ENCODE data around the gene DPPA4. TPM values are rescaled to one million over a fixed set of nuclear protein-coding genes. Genes with fewer than 3 reads are reported as not detected.
"Not testable (repeated sequence)": the region's sequence is repeated elsewhere in the genome, so short reads cannot be mapped to it uniquely, and the experiment has no call there.

Gene DPPA4
- total RNA-seq, 6 experiments from 2014 or later = 0.39 to 1.3 (median 0.65) TPM; not detected in 2

DNA sequence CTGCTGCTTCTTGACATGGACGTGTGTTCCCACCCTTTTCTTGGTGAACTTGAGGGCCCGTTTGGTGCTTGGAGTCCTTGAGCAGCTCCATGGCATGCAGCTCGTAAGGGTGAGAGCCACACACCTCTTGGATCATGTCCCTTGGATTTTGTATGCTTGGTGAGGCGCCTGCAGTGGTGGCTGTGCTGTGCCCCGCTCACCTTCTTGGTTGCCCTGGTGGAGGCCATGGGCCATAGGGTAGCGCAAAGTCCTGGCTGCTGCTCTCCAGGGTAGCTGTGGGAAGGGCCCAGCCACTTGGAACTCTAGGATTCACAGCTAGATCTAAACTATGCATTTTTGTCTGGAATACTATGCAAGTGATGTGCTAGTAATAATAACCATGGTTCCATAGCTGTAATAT lies 26.7 kb upstream of the DPPA4 start:
- H3K27me3 ChIP-seq = no peaks in the 10 kb centered on the region
- H3K4me3 ChIP-seq = no peak overlapping the region
- TF ChIP-seq POLR2A (IDR thresholded peaks at IDR 0.05) = no peak
- TF ChIP-seq, protein P1, sequence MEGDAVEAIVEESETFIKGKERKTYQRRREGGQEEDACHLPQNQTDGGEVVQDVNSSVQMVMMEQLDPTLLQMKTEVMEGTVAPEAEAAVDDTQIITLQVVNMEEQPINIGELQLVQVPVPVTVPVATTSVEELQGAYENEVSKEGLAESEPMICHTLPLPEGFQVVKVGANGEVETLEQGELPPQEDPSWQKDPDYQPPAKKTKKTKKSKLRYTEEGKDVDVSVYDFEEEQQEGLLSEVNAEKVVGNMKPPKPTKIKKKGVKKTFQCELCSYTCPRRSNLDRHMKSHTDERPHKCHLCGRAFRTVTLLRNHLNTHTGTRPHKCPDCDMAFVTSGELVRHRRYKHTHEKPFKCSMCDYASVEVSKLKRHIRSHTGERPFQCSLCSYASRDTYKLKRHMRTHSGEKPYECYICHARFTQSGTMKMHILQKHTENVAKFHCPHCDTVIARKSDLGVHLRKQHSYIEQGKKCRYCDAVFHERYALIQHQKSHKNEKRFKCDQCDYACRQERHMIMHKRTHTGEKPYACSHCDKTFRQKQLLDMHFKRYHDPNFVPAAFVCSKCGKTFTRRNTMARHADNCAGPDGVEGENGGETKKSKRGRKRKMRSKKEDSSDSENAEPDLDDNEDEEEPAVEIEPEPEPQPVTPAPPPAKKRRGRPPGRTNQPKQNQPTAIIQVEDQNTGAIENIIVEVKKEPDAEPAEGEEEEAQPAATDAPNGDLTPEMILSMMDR (IDR thresholded peaks at IDR 0.05) = no peak
- peaks cover 0 to 41% (median 17%) of the 10 kb centered on the region in 4 donors for H3K4me1 ChIP-seq
- H3K9me3 ChIP-seq = no peaks in the 10 kb centered on the region
- ATAC-seq (peak in 3 of 4 donors; percentile 5 to 29 (median 6)), DNase-seq (no peak)
- intact Hi-C loops (cut with DNase I) = no loop called here
- 71% methylated on average over 4 of the region's 6 CpGs for WGBS (ENCODE audit: insufficient coverage, low coverage, low lambda C conversion rate, missing lambda C conversion rate)
- peak overlapping the region in 2 of 3 donors; percentile 78 to 83 for H3K27ac ChIP-seq
- H3K36me3 ChIP-seq = no peaks in the 10 kb centered on the region

DNA sequence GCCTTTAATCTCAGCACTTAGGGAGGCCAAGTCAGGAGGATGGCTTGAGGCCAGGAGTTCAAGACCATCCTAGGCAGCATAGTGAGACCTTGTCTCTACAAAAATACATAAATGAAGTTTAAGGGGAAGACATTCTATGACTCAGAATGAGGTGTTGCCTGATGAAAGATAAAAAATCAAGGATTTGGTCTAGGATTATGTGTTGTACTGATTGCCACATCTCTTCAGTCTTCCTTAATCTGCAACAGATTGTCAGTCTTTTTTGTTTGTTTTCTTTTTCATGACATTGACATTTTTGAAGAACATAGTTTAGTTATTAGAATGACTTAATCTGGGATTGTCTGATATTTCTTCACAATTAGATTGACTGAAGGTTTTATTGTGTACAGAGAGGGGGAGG lies 26.3 kb upstream of the DPPA4 start:
- DNase-seq = no peak
- Histone ChIP-seq H3K27ac (peak overlapping the region; percentile 67 to 83 (median 78)), H3K27me3 (no peaks in the 10 kb centered on the region), H3K4me3 (no peak overlapping the region), H3K9me3 (no peaks in the 10 kb centered on the region), H3K36me3 (no peaks in the 10 kb centered on the region), H3K4me1 (peaks cover 0 to 43% (median 19%) of the 10 kb centered on the region in 4 donors)
- ATAC-seq = peak in 1 of 4 donors; percentile 24
- intact Hi-C loops (cut with DNase I) = no loop called here
- TF ChIP-seq, protein P1 (IDR thresholded peaks at IDR 0.05) = no peak
- TF ChIP-seq POLR2A (IDR thresholded peaks at IDR 0.05) = no peak

DNA sequence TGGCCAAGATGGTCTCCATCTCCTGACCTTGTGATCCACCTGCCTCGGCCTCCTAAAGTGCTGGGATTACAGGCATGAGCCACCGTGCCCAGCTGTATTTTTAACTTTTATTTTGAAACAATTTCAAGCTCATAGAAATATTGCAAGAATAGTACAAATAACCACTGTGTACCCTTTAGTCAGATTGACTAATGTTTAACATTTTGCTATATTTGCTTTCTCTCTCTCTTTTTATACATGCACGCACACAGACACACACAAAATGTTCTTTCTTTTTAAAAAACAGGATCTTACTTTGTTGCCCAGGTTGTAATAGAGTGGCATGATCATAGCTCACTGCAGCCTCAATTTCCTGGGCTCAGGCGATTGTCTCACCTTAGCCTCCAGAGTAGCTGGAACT lies 25.5 kb upstream of the DPPA4 start:
- DNase-seq = no peak
- no peak for TF ChIP-seq POLR2A (IDR thresholded peaks at IDR 0.05)
- TF ChIP-seq, protein P1 (IDR thresholded peaks at IDR 0.05) = no peak
- intact Hi-C loops (cut with DNase I) = no loop called here
- 19% methylated on average over 4 of the region's 4 CpGs for WGBS (ENCODE audit: insufficient coverage, low coverage, low lambda C conversion rate, missing lambda C conversion rate)
- peak overlapping the region; percentile 67 to 83 (median 78) for H3K27ac ChIP-seq
- no peaks in the 10 kb centered on the region for H3K9me3 ChIP-seq
- no peaks in the 10 kb centered on the region for H3K36me3 ChIP-seq
- peak; percentile 59 to 76 (median 70) for ATAC-seq
- H3K4me1 ChIP-seq = peaks cover 0 to 46% (median 21%) of the 10 kb centered on the region in 4 donors
- H3K4me3 ChIP-seq = peak overlapping the region in 1 of 3 donors; percentile 13
- H3K27me3 ChIP-seq = no peaks in the 10 kb centered on the region

DNA sequence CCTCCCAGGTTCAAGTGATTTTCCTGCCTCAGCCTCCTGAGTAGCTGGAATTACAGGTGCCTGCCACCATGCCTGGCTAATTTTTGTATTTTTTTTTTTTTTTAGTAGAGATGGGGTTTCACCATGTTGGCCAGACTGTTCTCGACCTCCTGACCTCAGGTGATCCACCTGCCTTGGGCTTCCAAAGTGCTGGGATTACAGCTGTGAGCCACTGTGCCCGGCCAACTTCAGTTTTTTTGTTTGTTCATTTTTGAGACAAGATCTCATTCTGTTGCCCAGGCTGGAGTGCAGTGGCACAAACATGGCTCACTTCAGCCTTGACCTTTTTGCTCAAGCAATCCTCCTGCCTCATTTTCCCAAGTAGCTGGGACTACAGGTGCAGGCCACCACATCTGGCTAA lies 21.5 kb upstream of the DPPA4 start:
- H3K27ac ChIP-seq = peak overlapping the region in 2 of 3 donors; percentile 35 to 42
- intact Hi-C loops (cut with DNase I); H3K9me3 ChIP-seq; H3K4me3 ChIP-seq; H3K36me3 ChIP-seq; H3K27me3 ChIP-seq: not testable (repeated sequence)
- ATAC-seq (peak; percentile 12 to 41 (median 30)), DNase-seq (peak in 2 of 3 donors; percentile 27 to 75)
- 56% methylated on average over 2 of the region's 2 CpGs for WGBS (ENCODE audit: insufficient coverage, low coverage, low lambda C conversion rate, missing lambda C conversion rate)
- H3K4me1 ChIP-seq = peaks cover 0 to 66% (median 26%) of the 10 kb centered on the region in 4 donors

DNA sequence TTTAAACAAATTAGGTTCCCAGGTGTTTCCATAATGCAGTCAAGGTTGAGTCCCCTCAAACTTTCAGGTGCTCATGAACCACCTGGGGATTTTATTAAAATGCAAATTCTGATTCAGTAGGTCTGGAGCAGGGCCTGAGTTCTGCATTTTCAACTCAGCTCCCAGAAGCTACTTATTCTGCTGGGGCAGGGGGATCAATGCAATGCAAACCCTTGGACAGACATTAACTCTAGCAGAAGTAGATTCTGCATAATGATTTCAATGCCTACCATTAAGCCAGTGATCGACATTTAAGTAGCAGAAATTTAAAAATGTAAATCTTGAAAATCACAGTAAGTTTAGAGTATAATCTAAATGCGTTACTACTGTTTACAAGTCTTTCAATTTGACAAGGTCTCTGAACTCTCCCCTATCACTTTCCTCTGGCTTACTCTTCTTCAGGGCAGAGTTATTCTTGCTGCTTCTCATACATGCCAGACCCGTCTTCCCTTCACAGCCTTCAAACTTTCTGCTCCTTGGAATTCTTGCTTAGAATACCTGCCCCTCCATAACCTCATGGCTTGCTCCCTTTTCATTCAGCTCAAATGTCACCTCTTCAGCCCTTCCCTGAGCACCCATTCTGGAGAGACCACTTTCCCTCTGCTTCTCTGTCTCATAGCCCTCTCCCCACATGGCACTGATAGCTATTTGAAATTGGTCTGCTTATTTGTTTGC lies 19.3 kb upstream of the DPPA4 start:
- DNase-seq (no peak), ATAC-seq (peak in 1 of 4 donors; percentile 29)
- WGBS (ENCODE audit: insufficient coverage, low coverage, low lambda C conversion rate, missing lambda C conversion rate) = 26% methylated on average over 3 of the region's 3 CpGs
- intact Hi-C loops (cut with DNase I) = no loop called here
- H3K27me3 ChIP-seq = no peaks in the 10 kb centered on the region
- H3K4me3 ChIP-seq = no peak overlapping the region
- no peaks in the 10 kb centered on the region for H3K36me3 ChIP-seq
- H3K9me3 ChIP-seq = no peaks in the 10 kb centered on the region
- peaks cover 0 to 49% (median 23%) of the 10 kb centered on the region in 4 donors for H3K4me1 ChIP-seq
- peak overlapping the region in 2 of 3 donors; percentile 75 for H3K27ac ChIP-seq
- TF ChIP-seq POLR2A (IDR thresholded peaks at IDR 0.05) = no peak
- TF ChIP-seq, protein P1 (IDR thresholded peaks at IDR 0.05) = no peak

All from right lobe of liver (tissue), 6 donors.